Right forelimb (tissue), 1 donor: ENCODE measurements around the gene PAM16.
"Not testable (repeated sequence)": the region's sequence is repeated elsewhere in the genome, so short reads cannot be mapped to it uniquely, and the experiment has no call there.

Experiments used
- DNase-seq: peaks from one replicate; pipeline ENCODE4 v3.0.0-alpha.2; 2018

The PAM16 gene

GRCh38 chr16:4350365-4350786 lies 745 bp downstream of the PAM16 start:
- no peak for DNase-seq

- DNase-seq, result no peak
Observed at GRCh38 chr16:4349332-4349731, 1.8 kb downstream of the PAM16 start.

DNA sequence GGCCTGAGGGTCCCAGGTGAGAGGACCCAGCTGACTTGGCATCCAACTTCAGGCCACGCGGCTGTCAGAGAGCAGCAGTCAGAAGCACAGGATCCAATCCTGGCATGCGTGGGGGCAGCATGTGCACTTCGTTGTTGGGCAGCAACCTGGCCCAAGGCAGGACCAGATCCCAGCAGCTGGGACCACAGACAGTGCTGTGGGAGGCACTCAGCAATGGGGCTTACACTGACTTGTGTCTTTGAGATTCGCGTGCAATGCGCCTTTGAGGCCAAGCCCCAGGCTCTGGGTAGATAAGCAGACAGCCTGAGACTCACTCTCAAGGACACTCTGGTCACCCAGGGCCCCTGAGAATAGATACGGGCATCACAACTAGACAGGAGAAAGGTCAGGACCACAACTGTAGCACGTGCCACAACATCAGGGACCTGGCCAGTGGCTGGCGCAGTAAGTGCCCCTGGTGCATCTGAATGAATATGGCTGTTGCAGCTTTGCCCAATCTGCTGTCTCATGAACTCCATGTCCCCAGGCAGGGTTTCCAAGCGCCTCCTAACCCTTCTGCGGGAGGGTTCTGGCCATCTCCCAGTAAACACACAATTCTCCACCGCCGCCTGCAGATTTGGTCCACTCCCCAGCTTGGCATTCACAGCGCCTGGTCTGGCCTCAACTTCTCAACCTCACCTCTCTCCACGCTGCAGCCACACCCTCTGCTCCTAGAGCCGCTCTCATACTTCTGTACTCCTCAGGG lies 3.2 kb downstream of the PAM16 start:
- no peak for DNase-seq

DNA sequence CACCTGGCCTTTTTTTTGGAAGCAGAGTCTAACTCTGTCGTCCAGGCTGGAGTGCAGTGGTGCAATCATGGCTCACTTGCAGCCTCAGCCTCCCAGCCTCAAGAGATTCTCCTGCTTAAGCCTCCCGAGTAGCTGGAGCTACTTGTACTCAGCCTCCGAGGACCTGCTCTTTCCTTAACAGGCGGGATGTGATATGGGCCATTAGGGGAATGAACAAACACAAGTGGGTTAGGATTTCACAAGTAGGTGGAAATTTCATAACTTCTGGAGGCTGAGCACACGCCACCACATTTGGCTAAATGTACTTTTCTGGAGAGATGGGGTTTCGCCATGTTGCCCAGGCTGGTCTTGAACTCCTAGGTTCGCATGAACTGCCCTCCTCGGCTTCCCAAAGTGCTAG lies 4.1 kb downstream of the PAM16 start:
- no peak for DNase-seq

GRCh38 chr16:4345836-4346781 lies 5.0 kb downstream of the PAM16 start:
- DNase-seq, result no peak

DNA sequence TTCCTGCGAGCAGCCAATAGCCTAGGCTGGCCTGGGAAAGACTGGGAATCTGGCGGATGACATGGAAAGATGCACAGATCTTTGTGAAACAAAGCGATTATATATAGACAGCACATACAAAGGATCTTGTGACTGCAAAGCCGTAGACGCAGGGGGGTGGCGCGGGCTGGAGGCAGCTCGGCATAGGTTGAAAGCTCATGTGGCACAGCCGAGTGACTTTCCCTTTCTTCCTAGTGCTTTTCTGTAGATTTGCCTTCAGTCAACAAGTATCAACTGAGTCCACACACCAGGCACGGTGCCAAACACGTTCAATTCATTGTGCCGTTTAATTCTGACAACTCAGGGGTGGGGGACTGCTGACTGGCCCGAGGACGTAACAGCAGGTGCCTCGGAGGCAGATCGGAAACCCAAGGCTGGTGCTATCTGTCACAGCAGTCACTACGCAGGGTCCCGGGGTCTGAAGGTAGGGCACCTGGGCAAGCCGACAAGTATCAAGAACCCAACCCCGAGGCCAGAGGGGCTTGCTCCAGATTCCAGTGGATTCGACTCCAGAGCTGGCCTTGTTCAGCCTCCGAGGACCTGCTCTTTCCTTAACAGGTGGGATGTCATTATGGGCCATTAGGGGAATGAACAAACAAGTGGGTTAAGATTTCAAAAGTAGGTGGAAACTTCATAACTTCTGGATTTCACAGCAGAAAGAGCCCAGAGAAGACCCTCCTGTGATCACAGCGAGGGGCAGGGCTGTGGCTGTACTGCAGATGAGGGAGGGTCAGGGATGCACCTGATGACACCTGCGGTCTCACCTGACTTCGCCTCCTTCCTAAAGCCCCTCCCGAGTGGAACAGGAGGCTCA lies 5.9 kb downstream of the PAM16 start:
- DNase-seq, result no peak

GRCh38 chr16:4344300-4344982 lies 6.7 kb downstream of the PAM16 start:
- DNase-seq, result not testable (repeated sequence)

DNA sequence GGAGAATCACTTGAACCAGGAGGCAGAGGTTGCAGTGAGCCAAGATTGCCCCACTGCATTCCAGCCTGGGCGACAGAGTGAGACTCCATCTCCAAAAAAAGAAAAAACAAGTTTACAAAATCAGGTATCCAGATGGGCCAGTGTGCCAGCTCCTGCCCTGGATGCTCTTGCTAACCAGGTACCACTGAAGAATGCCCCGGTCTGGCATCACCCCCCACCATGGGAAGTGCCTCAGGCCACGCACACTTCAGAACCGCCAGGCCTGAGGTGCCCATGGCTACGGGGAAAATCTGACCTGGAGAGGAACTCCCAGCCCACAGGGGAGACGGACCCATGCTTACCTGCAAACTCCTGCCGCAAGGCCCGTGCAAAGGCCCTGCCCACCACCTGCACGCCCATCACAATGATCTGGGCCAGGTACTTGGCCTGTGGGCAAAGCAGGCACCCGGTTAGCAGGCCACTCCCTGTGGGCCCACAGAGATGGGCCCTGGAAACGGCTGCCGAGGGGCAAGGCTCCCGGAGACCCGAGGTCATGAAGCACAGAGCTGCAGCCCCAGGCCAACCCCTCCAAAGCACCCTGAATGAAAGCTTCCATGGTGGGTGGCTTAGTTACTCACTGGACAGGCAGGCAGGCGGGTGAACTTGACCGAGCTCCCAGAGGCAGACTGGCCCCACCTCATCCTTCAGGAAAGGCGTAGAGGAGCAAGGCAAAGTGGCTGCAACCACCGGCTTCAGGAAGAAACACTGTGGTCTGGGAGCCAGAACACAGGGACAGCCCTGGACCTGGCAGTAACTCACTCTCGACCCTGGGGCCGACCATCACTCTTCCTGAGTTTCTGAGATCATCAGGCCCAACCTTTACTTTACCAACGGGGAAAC lies 8.0 kb downstream of the PAM16 start:
- no peak for DNase-seq

DNA sequence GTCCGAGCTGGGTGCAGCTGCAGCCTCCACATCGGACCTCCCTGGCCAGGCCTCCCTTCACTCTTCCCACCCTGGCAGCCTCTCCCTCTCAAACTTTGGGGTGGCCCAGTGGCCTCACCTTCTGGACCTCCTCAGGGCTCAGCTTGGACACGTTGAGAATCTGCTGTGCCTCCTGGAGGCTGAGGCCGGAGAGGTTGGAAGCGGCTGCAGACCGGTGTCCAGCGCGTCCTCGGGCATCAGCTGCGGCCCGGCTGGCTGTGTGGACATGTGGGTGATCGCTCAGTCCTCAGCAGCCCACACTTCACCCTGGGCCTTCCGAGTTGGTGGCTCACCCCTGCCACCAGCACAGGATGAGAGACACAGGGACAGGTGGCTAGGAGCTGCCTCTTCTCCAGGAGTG lies 9.9 kb downstream of the PAM16 start:
- DNase-seq, result no peak

DNA sequence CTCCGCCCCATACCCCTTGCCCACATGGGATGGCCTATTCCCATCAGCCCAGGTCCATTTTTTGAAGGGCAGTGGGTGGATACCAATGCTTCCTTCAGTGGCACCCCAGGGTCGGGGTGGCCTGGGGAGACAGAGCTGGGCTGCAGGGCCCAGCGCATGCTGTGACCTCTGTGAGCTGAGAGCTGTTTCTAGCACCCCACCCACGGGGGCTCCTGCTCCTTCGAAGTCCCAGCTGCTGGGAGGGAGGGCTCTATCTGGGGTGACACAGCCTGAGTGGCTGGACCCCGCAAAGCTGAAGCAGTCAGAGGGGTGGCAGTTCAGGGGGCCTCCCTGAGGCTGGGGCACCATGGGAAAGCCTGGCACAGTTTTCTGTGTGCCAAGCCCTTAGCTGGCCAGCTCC lies 10.7 kb downstream of the PAM16 start:
- no peak for DNase-seq

GRCh38 chr16:4339909-4340308 lies 11.2 kb downstream of the PAM16 start:
- DNase-seq, result no peak

GRCh38 chr16:4339455-4339854 lies 11.7 kb downstream of the PAM16 start:
- no peak for DNase-seq

DNA sequence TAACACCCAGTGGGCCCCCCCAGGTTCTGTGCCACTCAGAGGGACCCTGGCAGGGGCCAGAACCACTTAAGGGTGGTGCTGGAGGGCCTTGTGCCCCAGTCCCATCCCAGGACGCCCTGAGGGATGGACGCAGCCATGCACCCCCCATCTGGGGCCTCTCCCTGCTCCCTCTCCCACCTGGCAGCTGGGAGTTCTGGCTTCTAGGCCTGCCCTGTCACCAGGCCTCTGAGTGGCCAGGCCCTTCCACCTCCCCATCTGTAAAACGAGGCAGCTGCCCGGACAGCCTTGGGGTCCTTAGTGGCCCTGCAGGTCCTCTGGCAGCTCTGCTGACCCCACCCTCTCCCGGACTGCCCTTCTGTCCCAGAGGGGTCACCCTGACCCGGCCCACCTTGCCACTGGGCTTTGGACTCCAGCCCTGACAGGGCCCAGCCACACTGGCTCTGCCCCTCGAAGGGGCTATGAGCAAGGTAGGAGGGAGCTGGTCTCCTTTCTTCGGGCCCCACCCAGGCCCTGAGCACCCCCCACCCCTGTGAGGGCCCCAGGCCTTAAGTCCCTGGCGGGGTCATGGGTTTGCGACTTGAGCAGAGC lies 12.3 kb downstream of the PAM16 start:
- no peak for DNase-seq

DNA sequence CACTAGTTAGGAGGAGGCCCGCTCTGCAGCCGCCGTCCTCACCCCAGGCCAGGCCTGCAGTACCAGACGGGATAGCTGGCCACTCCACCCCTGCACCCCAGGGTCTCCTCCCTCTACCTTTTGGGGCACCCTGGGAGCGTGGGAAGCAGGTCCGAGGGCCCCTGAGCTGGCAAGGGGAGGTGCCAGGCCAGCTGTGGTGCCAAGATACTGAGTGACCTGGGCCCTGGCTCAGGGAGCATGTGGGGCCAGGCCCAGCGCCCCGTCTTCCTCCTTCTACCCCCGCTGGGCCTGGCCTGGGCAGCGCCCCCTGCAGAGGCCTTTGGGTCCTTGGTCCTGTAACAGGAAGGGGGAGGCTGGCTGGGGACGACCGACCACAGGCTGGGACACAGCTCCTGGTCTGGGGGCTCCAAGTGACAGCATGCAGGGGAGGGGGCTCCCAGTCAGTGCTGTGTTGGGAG lies 13.0 kb downstream of the PAM16 start:
- no peak for DNase-seq

GRCh38 chr16:4337540-4338088 lies 13.5 kb downstream of the PAM16 start:
- no peak for DNase-seq

DNA sequence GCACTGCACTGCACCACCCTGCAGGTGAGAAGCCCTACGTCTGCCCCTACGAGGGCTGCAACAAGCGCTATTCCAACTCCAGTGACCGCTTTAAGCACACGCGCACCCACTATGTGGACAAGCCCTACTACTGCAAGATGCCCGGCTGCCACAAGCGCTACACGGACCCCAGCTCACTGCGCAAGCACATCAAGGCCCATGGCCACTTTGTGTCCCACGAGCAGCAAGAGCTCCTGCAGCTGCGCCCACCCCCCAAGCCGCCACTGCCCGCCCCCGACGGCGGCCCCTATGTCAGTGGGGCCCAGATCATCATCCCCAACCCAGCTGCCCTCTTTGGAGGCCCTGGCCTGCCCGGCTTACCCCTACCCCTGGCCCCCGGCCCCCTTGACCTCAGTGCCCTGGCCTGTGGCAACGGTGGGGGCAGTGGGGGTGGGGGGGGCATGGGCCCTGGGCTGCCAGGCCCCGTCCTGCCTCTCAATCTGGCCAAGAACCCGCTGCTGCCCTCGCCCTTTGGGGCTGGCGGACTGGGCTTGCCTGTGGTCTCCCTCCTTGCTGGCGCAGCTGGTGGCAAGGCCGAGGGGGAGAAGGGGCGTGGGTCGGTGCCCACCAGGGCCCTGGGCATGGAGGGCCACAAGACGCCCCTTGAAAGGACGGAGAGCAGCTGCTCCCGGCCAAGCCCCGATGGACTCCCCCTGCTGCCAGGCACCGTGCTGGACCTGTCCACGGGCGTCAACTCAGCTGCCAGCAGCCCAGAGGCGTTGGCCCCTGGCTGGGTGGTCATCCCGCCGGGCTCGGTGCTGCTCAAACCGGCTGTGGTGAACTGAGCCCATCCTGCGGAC lies 14.2 kb downstream of the PAM16 start:
- DNase-seq, result no peak

DNA sequence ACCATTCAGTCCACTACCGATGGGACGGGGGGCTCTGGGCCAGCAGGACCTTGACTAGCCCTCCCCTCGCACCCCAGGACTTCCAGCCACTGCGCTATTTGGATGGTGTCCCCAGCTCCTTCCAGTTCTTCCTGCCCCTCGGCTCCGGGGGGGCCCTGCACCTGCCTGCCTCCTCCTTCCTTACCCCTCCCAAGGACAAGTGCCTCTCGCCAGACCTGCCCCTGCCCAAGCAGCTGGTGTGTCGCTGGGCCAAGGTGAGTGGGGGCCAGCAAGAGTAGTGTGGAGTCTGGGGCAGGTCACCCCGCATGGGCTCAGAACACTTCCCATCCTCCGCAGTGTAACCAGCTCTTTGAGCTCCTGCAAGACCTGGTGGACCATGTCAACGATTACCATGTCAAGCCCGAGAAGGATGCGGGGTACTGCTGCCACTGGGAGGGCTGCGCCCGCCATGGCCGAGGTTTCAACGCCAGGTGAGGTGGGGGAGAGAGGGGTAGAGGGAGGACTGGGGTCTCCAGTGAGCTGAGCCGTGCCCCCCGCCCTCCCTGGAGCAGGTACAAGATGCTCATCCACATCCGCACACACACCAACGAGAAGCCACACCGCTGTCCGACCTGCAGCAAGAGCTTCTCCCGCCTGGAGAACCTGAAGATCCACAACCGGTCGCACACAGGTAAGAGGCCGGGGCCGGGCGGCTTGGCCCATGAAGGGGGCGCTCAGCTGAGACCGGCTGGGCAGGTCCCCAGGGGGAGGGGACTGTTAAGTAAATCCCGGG lies 16.2 kb downstream of the PAM16 start:
- no peak for DNase-seq

DNA sequence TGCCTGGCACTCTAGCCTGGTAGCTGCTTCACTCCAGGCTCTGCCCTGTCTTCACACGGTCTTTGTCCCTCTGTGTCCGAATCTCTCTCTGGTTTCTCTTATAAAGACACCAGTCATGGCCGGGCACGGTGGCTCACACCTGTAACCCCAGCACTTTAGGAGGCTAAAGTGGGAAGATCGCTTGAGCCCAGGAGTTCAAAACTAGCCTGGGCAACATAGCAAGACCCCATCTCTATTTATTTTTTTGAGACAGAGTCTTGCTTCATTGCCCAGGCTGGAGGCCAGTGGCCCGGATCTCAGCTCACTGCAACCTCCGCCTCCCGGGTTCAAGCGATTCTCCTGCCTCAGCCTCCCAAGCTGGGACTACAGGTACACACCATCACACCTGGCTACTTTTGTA lies 17.4 kb downstream of the PAM16 start:
- not testable (repeated sequence) for DNase-seq

DNA sequence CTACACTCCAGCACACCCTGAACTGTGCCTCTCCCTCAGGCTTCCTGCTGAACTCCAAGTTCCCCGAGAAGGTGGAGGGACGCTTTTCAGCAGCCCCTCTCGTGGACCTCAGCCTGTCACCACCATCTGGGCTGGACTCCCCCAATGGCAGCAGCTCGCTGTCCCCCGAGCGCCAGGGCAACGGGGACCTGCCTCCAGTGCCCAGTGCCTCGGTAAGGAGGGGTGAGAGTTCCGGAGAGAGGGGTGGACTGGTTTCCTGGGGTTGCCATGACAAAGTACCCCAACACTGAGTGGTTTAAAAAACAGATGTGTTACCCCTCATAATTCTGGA lies 17.8 kb downstream of the PAM16 start:
- no peak for DNase-seq
